Uterus (tissue), 4 donors: ENCODE data around the gene SCAI. TPM values are rescaled to one million over a fixed set of nuclear protein-coding genes. Genes with fewer than 3 reads are reported as not detected.
"Not testable (repeated sequence)": the region's sequence is repeated elsewhere in the genome, so short reads cannot be mapped to it uniquely, and the experiment has no call there.

ENCODE experiments used
- DNase-seq, 2 donors: peaks; one replicate each; pipeline ENCODE4 v3.0.0-alpha.2; 2019 to 2020
- H3K27ac ChIP-seq, 2 donors: fragments of 200-600 bp; sonication (generic); 1 replicate in 1 of 2; 2 replicates in 1 of 2; pipeline ENCODE4 v1.5.1; 2016 to 2018
- H3K27me3 ChIP-seq, 2 donors: fragments of 200-600 bp; sonication (generic); one replicate each; pipeline ENCODE4 v1.5.1; 2018 to 2019; ENCODE audit warnings: control low read depth in 1 of 2
- H3K36me3 ChIP-seq, 2 donors: fragments of 200-600 bp; sonication (generic); one replicate each; pipeline ENCODE4 v1.5.1; 2019; ENCODE audit warnings: control low read depth in 1 of 2
- H3K4me1 ChIP-seq, 2 donors: fragments of 200-600 bp; sonication (generic); one replicate each; pipeline ENCODE4 v1.5.1; 2018 to 2019; ENCODE audit warnings: control low read depth in 1 of 2
- H3K4me3 ChIP-seq, 2 donors: fragments of 200-600 bp; sonication (generic); 1 replicate in 1 of 2; 2 replicates in 1 of 2; pipeline ENCODE4 v1.5.1; 2018 to 2019; ENCODE audit warnings: mild to moderate bottlenecking in 1 of 2
- H3K9me3 ChIP-seq, 2 donors: fragments of 200-600 bp; sonication (generic); one replicate each; pipeline ENCODE4 v1.5.1; 2019; ENCODE audit warnings: control low read depth in 1 of 2
- POLR2A ChIP-seq, 2 donors: fragments of 450-650 bp; IDR thresholded peaks; one replicate each; pipeline ENCODE4 v1.6.1; 2016; ENCODE audit warnings: antibody characterized with exemption in 2 of 2, mild to moderate bottlenecking in 1 of 2, moderate library complexity in 1 of 2
- intact Hi-C: fragments of 100-400 bp; cut with DNase I; formaldehyde crosslinking; loops from one replicate; pipeline ENCODE4 v1.15.1; 2023; ENCODE audit warnings: low total_unique reads
- total RNA-seq, 4 donors: library from RNA; depleted of rRNA in 3 of 4; stranded (reverse); fragments of >200 nt in 3 of 4; gene quantifications; one replicate each; pipeline versions ENCODE4 v1.1.0 to v1.2.4, GENCODE V29; 2014 to 2023
- TF ChIP-seq, protein P1 (sequence below), 4 experiments: fragments of 200-600 bp in 2 of 4; fragments of 450-650 bp in 2 of 4; sonication (generic) in 2 of 4; IDR thresholded peaks; one replicate each; pipeline ENCODE4 v1.5.1; 2016 to 2019; ENCODE audit warnings: antibody characterized with exemption in 4 of 4, mild to moderate bottlenecking in 2 of 4, moderate library complexity in 1 of 4
- donor health status: DM: yes; HTN: yes; CAD: no.

SCAI gene
- total RNA-seq, 4 donors from 2014 or later: 10.2 to 26.4 (median 14.4) TPM

DNA sequence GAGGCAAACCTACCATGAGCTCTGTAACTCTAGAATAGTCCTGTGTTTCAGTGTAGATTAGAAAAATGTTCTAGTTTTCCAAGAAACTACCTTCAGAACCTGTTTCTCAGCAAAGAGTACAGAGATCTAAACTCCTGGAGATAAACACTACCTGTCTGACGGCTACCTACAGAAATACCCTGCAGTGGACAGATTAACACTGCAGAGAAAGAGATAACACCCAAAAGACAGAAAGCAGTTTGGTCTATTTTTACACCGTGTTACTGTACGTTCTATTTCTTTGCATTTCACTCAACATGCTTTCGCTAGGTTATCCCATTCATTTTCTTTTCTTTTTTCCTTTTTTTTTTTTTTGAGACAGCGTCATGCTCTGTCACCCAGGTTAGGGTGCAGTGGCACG, 11.6 kb downstream of the SCAI start:
- Histone ChIP-seq H3K4me1 (no peaks in the 10 kb centered on the region), H3K27ac (no peak overlapping the region), H3K27me3 (no peaks in the 10 kb centered on the region), H3K4me3 (no peak overlapping the region), H3K36me3 (no peaks in the 10 kb centered on the region), H3K9me3 (no peaks in the 10 kb centered on the region)
- TF ChIP-seq, protein P1, sequence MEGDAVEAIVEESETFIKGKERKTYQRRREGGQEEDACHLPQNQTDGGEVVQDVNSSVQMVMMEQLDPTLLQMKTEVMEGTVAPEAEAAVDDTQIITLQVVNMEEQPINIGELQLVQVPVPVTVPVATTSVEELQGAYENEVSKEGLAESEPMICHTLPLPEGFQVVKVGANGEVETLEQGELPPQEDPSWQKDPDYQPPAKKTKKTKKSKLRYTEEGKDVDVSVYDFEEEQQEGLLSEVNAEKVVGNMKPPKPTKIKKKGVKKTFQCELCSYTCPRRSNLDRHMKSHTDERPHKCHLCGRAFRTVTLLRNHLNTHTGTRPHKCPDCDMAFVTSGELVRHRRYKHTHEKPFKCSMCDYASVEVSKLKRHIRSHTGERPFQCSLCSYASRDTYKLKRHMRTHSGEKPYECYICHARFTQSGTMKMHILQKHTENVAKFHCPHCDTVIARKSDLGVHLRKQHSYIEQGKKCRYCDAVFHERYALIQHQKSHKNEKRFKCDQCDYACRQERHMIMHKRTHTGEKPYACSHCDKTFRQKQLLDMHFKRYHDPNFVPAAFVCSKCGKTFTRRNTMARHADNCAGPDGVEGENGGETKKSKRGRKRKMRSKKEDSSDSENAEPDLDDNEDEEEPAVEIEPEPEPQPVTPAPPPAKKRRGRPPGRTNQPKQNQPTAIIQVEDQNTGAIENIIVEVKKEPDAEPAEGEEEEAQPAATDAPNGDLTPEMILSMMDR (IDR thresholded peaks at IDR 0.05): no peak
- no peak for TF ChIP-seq POLR2A (IDR thresholded peaks at IDR 0.05)
- no peak for DNase-seq
- intact Hi-C loops: no loop called here

DNA sequence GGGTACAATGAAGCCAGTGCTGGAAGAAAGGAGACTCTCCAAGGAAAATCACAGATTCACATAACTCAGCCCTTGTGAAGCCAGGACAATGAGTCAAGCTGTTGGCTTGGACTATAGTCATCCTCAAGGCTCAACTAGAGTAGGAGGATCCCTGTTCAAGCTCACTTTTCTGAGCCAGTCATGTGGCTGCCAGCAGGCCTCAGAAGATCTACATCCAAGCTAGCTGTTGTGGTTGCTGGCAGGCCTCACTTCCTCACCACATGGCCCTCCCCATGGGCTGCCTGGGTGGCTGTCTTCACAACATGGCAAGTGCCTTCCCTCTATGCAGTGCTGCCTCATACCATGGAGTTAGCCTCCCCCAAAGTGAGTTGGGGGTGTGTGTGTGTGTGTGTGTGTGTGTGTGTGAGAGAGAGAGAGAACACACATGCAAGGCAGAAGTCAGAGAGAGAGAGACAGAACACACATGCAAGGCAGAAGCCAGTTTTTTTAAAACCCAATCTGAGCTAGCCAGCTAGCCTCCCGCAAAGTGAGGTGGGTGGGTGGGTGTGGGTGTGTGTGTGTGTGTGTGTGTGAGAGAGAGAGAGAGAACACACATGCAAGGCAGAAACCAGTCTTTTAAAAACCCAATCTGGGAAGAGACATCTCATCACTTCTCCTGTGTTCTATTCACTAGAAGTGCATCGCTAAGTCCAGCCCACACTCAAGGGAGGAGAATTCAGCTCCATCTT, 17.1 kb downstream of the SCAI start:
- Histone ChIP-seq H3K36me3 (no peaks in the 10 kb centered on the region), H3K4me3 (no peak overlapping the region), H3K9me3 (no peaks in the 10 kb centered on the region), H3K27me3 (no peaks in the 10 kb centered on the region), H3K4me1 (no peaks in the 10 kb centered on the region), H3K27ac (peak overlapping the region; percentile 55 to 62)
- intact Hi-C loops: no loop called here
- DNase-seq: peak; percentile 84 to 88
- TF ChIP-seq, protein P1 (IDR thresholded peaks at IDR 0.05): no peak
- TF ChIP-seq POLR2A (IDR thresholded peaks at IDR 0.05): no peak

DNA sequence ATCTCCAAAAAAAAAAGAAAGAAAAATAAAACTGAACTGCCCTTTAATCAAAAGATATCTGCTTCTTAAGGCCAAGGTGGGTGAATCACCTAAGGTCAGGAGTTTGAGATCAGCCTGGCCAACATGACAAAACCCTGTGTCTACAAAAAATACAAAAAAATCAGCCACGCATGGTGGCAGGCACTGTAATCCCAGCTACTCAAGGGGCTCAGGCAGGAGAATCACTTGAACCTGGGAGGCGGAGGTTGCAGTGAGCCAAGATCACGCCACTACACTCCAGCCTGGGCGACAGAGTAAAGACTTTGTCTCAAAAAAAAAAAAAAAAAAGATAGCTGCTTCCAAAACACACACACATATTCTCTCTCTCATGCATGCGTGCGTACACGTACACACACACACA, 17.8 kb downstream of the SCAI start:
- H3K27ac ChIP-seq: peak overlapping the region; percentile 55 to 62
- H3K9me3 ChIP-seq: no peaks in the 10 kb centered on the region
- TF ChIP-seq, protein P1 (IDR thresholded peaks at IDR 0.05): no peak
- no peak for TF ChIP-seq POLR2A (IDR thresholded peaks at IDR 0.05)
- peak; percentile 18 to 24 for DNase-seq
- H3K4me3 ChIP-seq: no peak overlapping the region
- no peaks in the 10 kb centered on the region for H3K4me1 ChIP-seq
- intact Hi-C loops: no loop called here
- no peaks in the 10 kb centered on the region for H3K27me3 ChIP-seq
- H3K36me3 ChIP-seq: no peaks in the 10 kb centered on the region

DNA sequence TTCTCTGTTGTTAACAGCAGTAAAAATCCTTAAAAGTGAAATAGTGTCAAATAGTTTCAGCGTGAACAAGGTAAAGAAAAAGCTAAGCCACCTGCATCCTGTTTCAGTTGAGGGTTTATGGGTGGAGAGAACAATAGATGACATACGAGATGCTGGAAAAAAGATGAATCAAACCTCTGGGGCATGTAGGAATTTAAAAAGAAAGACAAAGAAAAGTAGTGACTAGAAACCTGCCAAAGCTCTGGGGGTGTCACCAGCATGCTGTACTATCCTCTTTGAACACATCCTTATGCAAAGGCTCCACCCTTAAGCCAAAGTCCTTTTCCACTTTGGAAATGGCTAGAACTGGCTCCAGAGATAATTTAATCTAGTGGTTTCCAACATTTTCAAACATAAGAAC, 22.2 kb downstream of the SCAI start:
- no peak overlapping the region for H3K4me3 ChIP-seq
- H3K27ac ChIP-seq: no peak overlapping the region
- no peak for DNase-seq
- TF ChIP-seq, protein P1 (IDR thresholded peaks at IDR 0.05): no peak
- TF ChIP-seq POLR2A (IDR thresholded peaks at IDR 0.05): no peak
- H3K9me3 ChIP-seq: no peaks in the 10 kb centered on the region
- H3K4me1 ChIP-seq: no peaks in the 10 kb centered on the region
- no peaks in the 10 kb centered on the region for H3K36me3 ChIP-seq
- no peaks in the 10 kb centered on the region for H3K27me3 ChIP-seq
- intact Hi-C loops: no loop called here

DNA sequence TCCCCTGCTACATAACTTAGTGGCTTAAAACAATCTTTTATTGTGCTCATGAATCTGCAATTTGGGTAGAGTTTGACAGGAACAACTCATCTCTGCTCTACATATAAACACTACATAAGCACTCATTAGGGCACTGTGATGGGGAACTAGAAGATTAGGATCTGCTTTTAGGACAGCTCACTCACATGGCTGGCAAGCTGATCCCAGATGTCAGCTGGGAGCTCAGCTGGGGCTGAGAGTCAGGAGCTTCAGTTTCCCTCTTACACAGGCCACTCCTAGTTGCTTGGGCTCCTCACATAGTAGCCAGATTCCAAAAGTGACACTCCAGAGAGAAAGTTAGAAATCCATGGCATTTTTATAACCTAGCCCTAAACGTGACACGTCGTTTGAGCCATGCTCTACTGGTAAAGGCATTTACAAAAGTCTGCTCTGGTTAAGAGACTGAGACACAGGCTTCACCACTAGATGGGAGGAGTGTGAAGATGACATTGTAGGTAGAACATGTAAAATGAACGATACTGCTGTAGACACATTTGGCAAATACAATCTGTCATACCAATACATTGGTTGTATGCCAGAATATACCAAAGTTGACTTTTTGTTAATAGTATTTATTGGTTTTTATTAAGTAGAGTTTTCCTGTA, 23.6 kb downstream of the SCAI start:
- Histone ChIP-seq H3K9me3 (no peaks in the 10 kb centered on the region), H3K27me3 (no peaks in the 10 kb centered on the region), H3K4me3 (no peak overlapping the region), H3K4me1 (no peaks in the 10 kb centered on the region), H3K27ac (no peak overlapping the region), H3K36me3 (no peaks in the 10 kb centered on the region)
- TF ChIP-seq POLR2A (IDR thresholded peaks at IDR 0.05): no peak
- TF ChIP-seq, protein P1 (IDR thresholded peaks at IDR 0.05): no peak
- no peak for DNase-seq
- intact Hi-C loops: no loop called here

DNA sequence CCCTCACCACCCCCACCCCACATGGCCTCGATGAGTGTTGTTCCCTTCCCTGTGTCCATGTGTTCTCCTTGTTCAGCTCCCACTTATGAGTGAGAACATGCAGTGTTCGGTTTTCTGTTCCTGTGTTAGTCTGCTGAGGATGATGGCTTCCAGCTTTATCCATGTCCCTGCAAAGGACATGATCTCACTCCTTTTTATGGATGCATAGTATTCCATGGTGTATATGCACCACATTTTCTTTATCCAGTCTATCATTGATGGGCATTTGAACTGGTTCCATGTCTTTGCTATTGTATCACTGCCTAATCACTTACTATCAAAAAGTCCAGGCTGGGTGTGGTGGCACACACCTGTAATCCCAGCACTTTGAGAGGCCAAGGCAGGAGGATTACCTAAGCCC, 24.6 kb downstream of the SCAI start:
- H3K27ac ChIP-seq, H3K36me3 ChIP-seq, DNase-seq, H3K9me3 ChIP-seq, H3K4me3 ChIP-seq, intact Hi-C loops, H3K27me3 ChIP-seq, H3K4me1 ChIP-seq: not testable (repeated sequence)

DNA sequence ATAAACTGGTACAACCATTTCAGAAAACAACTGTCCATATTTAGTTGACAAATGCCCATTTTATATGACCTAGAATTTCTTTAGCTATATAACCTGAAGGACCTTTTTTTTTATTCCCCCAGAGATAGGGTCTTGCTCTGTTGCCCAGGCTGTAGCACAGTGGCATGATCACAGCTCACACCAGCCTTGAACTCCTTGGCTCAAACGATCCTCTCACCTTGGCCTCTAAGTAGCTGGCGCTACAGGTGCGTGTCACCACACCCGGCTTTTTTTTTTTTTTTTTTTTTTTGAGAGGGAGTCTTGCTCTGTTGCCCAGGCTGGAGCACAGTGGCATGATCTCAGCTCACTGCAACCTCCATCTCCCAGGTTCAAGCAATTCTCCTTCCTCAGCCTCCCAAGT, 28.8 kb downstream of the SCAI start:
- H3K27ac ChIP-seq, intact Hi-C loops, H3K36me3 ChIP-seq, DNase-seq, H3K27me3 ChIP-seq, H3K9me3 ChIP-seq, H3K4me3 ChIP-seq, H3K4me1 ChIP-seq: not testable (repeated sequence)
